Activated T-helper 1 cell treated with Interleukin-2 at 50 U/mL for 16 hours (primary cell): ENCODE results near the gene PLA2G4F.

Experiments
- DNase-seq: peaks from one replicate; pipeline ENCODE4 v3.0.0-alpha.2; 2020; ENCODE audit warnings: low read depth

Gene PLA2G4F

DNA sequence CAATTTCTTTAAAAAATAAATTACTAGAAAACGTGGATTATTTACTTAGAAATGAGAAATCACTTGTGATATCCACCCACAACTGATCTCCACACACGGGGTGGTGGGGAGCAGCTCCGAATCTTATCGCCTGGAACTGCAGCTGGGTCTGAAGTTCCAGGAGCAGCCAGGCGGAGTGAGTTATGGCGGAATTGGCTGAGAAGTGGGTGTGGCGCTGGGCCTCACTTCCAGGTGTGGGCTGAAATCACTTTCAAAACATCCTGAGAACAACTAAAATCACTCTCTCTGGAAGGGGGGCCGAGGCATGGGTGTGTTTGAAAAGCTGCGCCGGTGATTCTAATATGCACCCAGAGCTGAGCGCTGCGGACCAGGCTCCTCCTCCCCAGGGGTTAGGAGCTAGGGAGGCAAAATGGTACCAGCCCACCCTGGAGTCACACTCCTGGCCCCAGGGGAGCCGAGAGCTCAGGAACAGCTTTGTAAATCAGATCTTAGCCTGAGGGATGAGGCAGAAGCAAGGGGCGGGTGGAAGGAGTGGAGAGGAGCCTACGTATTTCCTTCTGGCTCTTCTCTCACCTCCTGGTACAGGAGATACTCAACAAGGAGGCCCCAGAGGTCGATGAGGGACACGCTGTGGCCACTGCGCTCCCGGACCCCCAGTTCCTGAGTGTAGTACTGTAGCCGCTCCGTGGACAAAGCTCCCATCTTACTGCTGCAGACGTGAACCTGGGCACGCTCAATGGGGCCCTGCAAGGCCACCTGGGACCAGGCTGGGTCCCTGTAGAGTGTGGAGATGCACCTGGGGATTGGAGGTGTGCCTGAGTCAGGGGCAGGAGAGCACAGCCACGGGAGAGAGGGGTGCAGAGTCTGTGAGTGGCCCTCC, 9.6 kb downstream of the PLA2G4F start:
- DNase-seq, result no peak

DNA sequence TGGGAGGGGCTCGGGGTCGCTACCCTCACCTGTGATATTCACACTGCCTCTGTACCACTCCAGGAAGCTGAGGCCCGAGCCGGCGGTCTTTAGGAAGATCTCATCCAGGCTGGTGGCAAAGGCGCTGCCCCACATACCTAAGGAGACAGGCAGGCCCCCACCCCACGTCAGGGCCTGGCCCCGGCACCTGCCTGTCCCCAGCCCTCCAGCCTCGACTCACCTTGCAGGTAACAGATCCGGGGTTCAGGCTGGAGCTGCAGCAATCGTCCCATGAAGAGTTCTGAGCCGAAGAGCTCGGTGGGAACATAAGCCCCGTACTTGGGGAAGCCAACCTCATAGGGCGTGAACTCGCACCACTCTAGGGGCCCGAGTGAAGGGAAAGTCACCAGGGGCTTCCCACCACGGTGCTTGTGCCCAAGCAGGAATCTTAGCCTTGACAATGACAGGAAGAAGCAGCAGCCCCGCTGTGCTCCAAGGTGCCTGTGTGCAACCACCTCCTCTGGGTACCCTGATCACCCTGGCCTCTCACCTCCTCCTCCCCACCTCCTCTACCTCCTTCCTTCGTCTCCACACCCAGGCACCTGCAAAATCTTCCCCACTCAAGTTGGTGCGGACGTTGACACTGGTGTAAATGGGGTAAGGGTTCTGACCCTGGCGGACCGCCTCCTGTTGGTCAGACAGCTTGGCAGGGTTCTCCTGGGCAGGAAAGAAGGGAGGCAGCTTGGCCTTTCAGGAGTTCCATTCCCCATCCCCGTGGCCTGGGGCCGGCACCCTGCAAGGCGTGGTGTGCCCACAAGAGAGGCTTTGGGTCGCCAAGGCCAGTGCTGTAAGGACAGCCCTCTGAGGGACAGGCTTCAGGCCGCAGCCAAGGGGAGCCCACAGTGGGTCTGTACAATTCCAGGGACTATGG, 10.6 kb downstream of the PLA2G4F start:
- no peak for DNase-seq

DNA sequence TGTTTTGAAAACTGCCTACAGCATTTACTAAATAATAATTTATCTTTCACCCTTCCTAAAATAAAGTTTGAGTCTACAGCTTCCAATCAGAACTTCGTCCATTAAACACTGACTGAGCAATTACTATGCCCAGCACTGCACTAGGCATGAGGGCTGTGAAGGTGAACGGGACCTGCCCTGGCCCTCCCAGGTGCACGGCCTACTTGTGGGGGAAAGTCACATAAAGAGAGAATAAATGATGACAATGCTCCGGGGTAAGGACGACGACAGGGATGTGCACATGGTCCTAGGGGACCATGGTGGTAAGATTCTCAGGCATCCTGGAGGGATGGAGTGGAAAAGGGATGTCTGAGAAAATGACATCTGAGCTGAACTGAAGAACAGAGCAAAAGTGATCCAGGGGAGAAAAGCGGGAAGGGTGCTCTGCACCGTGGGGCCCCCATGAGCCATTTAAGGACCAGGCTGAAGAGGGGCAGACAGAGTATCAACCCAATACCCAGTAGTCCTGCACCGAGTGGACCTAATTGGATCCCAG, 11.5 kb downstream of the PLA2G4F start:
- DNase-seq, result no peak

DNA sequence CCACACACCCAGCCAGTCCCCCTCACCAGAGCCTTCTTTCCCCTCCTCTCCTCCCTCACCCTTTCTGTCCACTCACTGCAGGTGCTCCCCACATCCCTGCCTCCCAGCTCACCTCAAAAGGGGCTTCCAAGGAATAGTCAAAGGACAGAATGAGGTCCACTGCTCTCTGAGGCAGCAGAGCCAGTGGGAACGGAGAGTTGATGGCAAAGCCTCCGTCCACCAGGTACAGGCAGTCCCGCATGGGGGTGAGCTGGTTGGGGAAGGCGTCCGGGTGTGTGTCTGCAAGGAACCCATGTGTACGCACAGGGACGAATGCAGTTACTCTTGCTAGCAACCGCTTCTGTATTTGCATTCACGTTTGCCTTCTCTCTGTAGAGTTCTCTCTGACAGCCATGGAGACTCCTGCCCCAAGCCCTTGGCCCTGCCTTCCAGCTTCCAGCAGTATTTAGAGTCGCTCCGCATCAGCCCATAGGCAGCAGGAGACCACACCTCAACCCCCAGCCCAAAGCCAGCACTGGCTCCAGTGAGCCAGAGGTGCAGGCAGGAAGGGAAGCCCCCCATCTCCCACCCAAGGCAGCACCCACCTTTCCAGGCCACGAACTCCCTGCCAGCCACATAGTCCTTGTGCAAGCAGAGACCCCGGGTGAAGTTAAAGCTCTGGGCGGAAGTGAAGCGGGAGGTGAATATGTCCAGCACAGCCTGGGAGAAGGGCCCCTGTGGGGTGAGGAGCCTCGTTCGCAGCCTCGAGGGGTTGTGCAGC, 12.4 kb downstream of the PLA2G4F start:
- DNase-seq, result no peak

DNA sequence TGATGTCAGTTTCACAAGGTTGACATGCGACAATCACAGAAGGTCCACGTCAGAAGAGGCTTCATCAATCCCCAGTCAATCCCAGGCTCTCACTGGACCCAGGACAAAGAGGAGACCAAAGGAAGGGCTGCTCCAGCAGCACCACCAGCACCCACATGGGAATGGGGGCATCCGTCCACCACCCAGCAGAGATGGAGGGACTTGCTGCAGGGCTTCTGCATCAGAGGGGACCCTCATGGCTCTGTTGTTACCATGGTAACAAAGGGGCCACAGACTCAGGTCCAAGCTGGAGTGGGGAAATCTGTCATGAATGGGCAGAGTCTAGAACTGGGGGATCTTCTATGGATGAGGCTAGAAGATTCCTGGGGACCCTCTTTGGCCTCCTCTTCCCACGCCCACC, 13.1 kb downstream of the PLA2G4F start:
- no peak for DNase-seq

DNA sequence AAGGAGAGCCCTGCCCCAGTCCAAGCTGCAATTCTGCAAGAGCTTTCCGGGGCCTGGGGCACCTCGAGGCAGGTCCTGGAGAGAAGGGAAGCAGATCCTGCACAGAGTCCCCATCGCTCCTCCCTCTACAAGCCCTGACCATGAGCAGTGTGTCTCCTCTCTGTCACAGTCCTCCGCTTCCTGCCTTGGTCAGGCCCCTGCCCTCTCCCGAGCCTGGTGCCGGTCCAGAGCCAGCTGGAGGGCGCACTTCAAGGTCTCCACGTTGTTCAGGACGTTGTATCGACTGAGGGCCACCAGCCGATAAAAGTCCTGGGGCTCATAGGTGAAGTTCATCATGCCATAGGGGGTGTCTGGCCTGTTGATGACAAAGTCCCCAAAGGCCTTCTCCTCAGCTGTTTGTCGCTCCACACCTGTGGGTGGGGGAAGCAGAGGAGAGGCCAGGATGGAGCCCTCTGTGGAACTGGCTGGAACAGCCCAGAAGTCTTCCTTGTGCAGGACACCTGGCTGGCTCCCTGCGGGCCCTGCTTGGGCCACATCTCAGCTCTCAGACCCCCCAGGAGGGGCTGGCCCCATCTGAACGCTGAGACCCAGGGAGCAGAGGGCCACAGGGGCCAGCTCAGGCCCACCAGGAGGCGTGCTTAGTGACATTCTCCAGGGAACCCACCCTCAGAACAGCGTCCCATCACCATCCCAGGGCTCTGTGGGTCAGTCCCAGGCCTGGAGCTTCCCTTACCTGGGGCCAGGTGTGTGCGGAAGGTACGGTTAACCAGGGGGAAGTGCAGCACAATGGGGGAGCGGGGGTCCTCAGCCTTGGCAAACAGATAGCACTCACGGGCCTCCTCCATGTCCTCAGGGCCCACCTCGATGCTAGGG, 14.4 kb downstream of the PLA2G4F start:
- no peak for DNase-seq

DNA sequence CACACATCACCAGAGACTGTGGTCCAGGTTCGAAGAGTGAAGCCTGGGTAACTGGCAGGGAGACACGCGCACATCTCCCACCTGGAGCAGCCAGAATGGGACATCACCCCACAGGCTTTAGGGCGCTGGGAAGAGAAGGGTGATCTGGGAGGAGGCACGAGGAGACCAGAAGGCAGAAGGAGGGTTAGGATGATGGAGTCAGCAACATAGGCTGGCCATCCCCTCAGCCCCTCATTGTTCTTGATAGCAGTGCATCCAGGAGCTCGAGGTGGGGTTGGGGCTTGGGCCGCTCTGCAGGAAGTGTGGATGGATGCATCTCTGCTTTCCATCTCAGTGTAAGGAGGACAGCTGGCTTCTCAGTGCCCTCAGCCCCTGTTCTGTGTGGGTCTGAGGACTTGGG, 15.2 kb downstream of the PLA2G4F start:
- no peak for DNase-seq

DNA sequence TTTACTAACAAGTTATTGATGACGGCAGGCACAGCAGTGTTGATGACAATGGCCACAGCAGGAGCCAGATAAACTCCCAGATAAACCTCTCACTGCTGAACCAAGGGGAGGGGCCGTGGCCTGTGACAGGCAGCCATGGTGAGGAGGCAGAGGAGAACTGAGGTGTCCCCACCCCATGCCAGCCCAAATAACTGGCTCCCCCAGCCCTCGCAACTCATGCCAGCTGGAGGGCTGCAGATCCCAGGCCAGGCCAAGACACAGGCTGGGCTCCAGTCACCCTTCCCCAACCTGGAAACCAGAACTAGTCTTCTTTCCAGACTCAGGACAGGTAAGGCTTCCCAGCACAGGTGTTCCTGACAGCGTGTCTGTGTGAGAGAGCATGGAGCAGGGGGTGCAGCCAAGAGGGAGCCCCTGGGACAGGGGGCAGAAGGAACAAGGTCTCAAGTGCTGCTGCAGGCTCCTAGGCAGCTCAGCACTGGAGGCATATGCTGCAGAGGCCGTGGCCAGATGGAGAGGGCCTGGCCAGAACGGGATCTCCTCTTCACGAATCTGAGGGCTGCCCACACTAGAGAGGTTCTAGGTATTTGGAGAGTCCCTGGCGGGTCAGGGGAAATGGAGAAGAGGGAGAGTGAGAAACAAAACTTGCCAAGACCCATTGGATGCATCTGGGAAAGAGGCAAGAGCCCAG, 15.9 kb downstream of the PLA2G4F start:
- no peak for DNase-seq

DNA sequence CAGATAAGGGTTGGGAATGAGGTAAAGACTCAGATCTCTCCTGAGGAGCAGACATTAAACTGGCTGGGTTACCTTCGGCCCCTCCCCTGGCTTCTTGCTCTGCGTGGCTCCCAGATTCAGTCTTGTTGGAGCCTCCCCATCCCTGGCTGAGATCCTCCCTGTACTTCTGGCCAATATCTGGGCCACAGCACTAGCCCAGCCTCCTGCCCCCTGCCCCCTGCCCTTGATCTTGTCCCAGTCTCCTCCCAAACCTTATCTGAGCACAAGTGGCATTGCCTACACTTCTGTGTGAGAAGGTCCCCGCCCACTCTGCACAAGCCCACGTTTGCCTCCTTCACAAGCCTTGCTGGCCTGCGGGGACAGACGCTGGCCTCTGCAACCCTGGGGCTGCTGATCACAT, 16.8 kb downstream of the PLA2G4F start:
- DNase-seq, result no peak

DNA sequence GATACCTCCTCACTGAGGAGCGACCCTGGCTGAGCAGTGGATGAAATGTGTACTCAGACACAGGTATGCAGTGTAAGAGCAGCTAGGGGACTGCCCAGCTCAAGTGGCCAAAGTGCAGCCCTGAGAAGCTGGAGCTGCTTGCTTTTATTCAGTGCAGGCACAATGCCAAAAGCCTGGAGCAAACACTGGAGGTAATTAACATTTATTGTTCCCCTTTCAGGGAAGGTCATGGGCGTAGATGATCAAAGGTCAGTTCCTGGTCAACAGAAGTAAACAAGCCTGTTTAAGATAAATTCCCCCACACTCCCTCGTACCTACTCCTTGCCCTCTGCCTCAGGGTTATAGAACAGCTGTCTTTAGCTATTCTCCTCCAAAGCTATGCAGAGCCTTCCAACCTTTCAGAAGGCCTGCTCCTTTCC, 17.5 kb downstream of the PLA2G4F start:
- DNase-seq, result no peak

DNA sequence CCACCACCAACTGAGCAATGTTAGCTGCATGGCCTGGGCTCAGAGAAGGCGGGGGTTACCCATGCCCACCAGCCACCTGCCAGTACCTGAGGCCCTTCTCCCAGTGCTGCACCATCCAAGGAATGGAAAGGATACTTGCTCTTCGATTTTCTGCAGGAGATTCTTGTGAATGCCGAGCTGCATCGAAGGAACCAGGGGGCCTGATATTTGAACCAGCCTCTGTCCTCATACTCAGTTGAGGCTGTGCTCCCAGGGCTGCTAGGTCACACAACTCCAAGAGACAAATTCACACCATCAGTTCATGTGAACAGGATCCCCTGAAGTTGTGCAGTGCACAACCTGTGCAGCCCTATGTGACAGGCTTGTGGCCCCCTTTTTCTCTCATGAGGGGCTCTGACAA, 18.0 kb downstream of the PLA2G4F start:
- DNase-seq, result no peak

DNA sequence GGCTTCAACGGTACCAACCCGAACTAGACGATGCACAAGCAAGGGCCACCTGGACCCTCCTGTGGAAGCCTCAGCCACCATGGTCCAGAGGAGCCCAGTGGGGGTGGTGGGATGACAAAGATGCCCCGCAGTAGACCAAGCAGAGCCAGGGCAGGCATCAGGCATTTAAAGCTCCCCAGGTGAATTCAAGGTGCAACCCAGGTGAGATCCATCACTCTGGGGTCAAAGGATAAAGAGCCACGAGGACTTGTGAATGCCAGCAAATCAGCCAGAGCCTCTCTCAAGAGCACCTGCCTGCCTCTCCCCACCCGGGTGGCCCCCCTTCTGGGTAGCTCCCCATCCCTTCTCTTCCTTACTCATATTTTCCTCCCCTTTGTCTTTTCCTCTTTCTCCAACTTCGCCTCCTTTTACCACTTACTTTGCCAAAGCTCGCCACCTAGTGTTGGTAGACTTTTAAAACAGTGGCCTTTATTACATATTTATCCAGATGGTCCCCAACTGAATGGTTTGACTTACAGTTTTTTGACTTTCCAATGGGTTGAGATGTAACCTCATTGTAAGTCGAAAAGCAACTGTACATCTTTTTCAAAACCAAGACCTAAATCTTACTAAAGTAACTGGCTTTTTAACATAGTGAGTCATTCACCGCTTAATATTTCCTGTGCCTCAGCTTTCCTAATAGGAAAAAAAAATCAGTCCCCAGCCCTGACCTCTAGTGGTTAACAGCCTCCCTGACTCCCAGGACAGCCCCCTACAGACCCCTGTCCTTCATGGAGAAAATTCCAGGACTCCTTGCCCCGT, 18.8 kb downstream of the PLA2G4F start:
- DNase-seq, result no peak

DNA sequence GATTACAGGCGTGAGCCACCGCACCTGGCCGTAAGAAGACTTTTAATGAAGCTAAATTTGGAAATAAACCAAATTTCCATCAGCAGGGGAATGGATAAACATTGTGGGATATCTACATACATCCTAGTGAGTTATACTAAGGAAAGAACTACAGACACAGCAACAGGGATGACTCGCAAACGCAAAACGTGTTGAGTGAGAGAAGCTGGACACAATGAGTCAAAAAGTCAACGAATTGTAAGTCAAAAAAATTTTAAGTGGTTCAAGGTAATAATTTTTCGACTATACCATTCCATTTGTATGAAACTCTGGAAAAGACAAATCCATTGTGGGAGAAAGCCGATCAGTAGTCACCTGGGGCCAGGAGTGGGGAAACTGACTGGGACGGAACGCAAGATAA, 19.9 kb downstream of the PLA2G4F start:
- no peak for DNase-seq

DNA sequence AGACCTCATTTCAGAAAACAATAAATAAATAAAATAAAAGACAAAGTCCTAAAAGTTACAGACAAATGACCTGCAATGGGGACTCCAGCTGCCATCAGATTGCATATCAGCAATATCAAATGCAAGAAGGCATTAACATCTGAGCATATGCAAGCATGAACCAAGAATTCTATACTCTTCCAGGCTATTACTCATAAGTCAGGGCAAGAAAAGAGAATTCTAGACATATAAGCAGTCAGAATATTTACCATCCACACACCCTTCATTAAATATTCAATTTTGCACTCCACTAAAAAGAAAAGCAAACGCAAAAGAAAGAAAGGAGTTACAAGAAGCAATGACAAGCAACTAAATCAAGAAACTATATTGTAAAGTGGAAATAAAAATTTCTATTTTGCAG, 21.1 kb downstream of the PLA2G4F start:
- DNase-seq, result no peak

DNA sequence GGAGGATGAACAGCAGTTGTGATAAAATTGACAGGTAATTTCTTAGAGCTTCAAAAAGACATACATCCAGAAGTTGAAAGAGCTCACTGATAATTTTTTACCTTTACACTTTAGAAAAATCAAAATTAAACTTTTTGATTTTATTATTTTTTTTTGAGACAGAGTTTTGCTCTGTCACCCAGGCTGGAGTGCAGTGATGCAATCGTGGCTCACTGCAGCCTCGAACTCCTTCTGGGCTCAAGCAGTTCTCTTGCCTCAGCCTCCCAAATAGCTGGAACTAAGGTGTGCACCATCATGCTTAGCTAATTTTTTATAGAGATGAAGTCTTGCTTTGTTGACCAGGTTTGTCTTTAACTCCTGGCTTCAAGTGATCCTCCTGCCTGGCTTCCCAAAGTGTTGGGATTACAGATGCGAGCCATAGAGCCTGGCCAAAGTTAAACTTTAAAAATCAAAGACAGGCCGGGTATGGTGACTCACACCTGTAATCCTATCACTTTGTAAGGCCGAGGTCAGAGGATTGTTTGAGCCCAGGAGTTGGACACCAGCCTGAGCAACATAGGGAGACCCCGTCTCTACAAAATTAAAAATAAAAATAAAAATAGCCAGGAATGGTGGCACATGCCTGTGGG, 21.7 kb downstream of the PLA2G4F start:
- DNase-seq, result no peak

DNA sequence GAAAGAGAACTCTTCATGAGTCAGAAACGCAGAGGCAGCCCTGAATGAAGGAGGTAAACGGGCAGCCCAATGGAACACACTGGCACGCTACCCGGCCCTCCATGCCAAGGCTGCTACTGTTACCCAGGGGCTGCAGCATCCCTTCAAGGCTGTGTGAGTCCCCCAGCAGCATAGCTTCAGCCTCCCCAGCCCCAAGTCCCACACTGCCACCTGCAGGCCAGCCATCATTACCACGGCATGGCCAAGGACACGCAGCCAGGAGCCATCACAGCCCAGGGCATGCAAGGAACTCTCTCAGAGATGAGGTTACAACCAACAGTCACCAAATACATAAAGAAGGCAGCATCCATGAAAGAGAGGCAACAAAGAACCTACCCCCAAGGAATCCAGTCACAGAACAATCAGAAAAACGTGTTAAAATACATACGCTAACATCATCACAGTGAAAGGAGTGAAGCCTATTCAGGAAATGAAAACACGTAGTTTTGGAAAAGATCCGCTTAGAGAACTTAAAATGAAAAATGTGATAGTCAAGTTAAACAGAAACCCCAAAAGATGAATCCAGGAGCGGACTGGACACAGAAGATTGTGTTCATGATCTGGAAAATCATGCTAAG, 22.4 kb downstream of the PLA2G4F start:
- DNase-seq, result peak; percentile 12

DNA sequence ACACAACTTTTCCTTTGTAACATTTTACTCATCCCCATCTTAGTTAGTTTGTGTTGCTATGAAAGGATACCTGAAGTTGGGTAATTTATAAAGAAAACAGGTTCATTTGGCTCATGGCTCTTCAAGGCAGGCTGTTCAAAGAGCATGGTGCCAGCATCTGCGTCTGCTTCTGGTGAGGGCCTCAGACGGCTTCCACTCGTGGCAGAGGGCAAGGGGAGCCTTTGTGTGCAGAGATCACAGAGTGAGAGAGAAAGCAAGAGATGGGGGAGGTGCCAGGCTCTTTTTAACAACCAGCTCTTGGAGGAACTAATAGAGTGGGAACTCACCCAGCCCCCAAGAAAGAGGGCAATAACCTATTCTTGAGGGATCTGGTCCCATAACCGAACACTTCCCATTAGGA, 23.1 kb downstream of the PLA2G4F start:
- DNase-seq, result no peak
